Keratinocyte (primary cell): ENCODE measurements around the gene SIPA1. TPM values are rescaled to one million over a fixed set of nuclear protein-coding genes. Genes with fewer than 3 reads are reported as not detected.

Experiments used
- DNase-seq: peaks from one replicate; pipeline ENCODE4 v3.0.0-alpha.2; 2011; ENCODE audit warnings: low read depth, missing footprints, low spot score
- FAIRE-seq: peaks from 2 replicates; lab custom pipeline; 2011; peaks lifted over from hg19 to GRCh38; lab: Jason Lieb, UNC
- H2AFZ ChIP-seq: 2 replicates; pipeline ENCODE4 v1.6.0; 2012; ENCODE audit warnings: low read length, control low read depth, inconsistent platforms; ENCODE audit not compliant: control insufficient read depth
- H3K27ac ChIP-seq: 2 replicates; pipeline ENCODE4 v1.5.1; 2011; ENCODE audit warnings: low read length; ENCODE audit not compliant: control insufficient read depth, insufficient read depth
- H3K27me3 ChIP-seq: 3 replicates; pipeline ENCODE4 v1.6.0; 2011; ENCODE audit warnings: low read length; ENCODE audit not compliant: control insufficient read depth, insufficient read depth; ENCODE audit errors: extremely low read depth
- H3K36me3 ChIP-seq, 2 experiments: 2 replicates in 1 of 2; 3 replicates in 1 of 2; pipeline ENCODE4 v1.5.1; 2011; ENCODE audit warnings: low read length in 2 of 2, mild to moderate bottlenecking in 1 of 2; ENCODE audit not compliant: control insufficient read depth in 2 of 2, insufficient read depth in 2 of 2; ENCODE audit errors: extremely low read depth in 1 of 2
- H3K4me1 ChIP-seq: 3 replicates; pipeline ENCODE4 v1.5.1; 2011; ENCODE audit warnings: low read length; ENCODE audit not compliant: control insufficient read depth, insufficient read depth; ENCODE audit errors: extremely low read depth
- H3K4me2 ChIP-seq: 3 replicates; pipeline ENCODE4 v1.6.0; 2011; ENCODE audit warnings: low read depth, low read length; ENCODE audit not compliant: control insufficient read depth, insufficient read depth; ENCODE audit errors: extremely low read depth
- H3K4me3 ChIP-seq, 3 experiments: fragments of 200-600 bp in 1 of 3; sonication (generic) in 1 of 3; 2 replicates in 2 of 3; 3 replicates in 1 of 3; pipeline ENCODE4 v1.5.1; 2011 to 2016; ENCODE audit warnings: low read length in 3 of 3, mild to moderate bottlenecking in 3 of 3, control low read depth in 2 of 3, inconsistent platforms in 1 of 3, low read depth in 1 of 3, mixed read lengths in 1 of 3, mixed run types in 1 of 3, moderate library complexity in 1 of 3; ENCODE audit not compliant: control insufficient read depth in 2 of 3, insufficient read depth in 2 of 3; ENCODE audit errors: extremely low read depth in 1 of 3
- H3K79me2 ChIP-seq: 2 replicates; pipeline ENCODE4 v1.6.0; 2012; ENCODE audit warnings: low read length; ENCODE audit not compliant: control insufficient read depth, insufficient read depth
- H3K9ac ChIP-seq: 3 replicates; pipeline ENCODE4 v1.6.0; 2011; ENCODE audit warnings: low read length; ENCODE audit not compliant: control insufficient read depth, insufficient read depth; ENCODE audit errors: extremely low read depth
- H3K9me1 ChIP-seq: 3 replicates; pipeline ENCODE4 v1.6.0; 2011; ENCODE audit warnings: low read length; ENCODE audit not compliant: control insufficient read depth, insufficient read depth; ENCODE audit errors: extremely low read depth
- H3K9me3 ChIP-seq: 2 replicates; pipeline ENCODE4 v1.5.1; 2012; ENCODE audit warnings: low read depth, low read length; ENCODE audit not compliant: control insufficient read depth
- H4K20me1 ChIP-seq: 3 replicates; pipeline ENCODE4 v1.6.0; 2011; ENCODE audit warnings: low read length; ENCODE audit not compliant: control insufficient read depth, insufficient read depth; ENCODE audit errors: extremely low read depth
- EZH2 ChIP-seq: IDR thresholded peaks from one replicate; pipeline ENCODE4 v1.6.1; 2012; ENCODE audit warnings: inconsistent platforms, mild to moderate bottlenecking, low read length, moderate library complexity
- dilution Hi-C: fragments of 300-500 bp; cut with MboI; formaldehyde crosslinking; loops from one replicate; pipeline ENCODE4 v1.7.0; 2020; ENCODE audit warnings: low sequenced_read_pairs; ENCODE audit not compliant: extremely low pct_ligation_motif_present
- polyA plus RNA-seq, 5 experiments: library from polyadenylated mRNA; depleted of rRNA in 3 of 5; stranded (reverse) in 3 of 5; stranded (forward) in 1 of 5; unstranded in 1 of 5; fragments of >200 nt; gene quantifications; 1 replicate in 1 of 5; 2 replicates in 3 of 5; 3 replicates in 1 of 5; pipeline versions ENCODE4 v1.2.1 to v1.2.3, GENCODE V29; 2011 to 2012; ENCODE audit warnings: missing spikeins in 2 of 5, low read depth in 1 of 5, low replicate concordance in 1 of 5
- TF ChIP-seq, protein P1 (sequence below), 3 experiments: IDR thresholded peaks in 1 of 3; conservative IDR thresholded peaks in 1 of 3; optimal IDR thresholded peaks in 1 of 3; 2 replicates in 2 of 3; 3 replicates in 1 of 3; pipeline versions ENCODE3 to v1.5.1; 2011; ENCODE audit warnings: low read length in 3 of 3, mild to moderate bottlenecking in 3 of 3, moderate library complexity in 2 of 3, control low read depth in 1 of 3, inconsistent platforms in 1 of 3; ENCODE audit not compliant: insufficient read depth in 2 of 3; ENCODE audit errors: extremely low read depth in 1 of 3

SIPA1 gene
- polyA plus RNA-seq, 1 donor (not counting 4 experiments of a cell fraction or from before 2014, with no cell fraction given): 4.5 TPM

DNA sequence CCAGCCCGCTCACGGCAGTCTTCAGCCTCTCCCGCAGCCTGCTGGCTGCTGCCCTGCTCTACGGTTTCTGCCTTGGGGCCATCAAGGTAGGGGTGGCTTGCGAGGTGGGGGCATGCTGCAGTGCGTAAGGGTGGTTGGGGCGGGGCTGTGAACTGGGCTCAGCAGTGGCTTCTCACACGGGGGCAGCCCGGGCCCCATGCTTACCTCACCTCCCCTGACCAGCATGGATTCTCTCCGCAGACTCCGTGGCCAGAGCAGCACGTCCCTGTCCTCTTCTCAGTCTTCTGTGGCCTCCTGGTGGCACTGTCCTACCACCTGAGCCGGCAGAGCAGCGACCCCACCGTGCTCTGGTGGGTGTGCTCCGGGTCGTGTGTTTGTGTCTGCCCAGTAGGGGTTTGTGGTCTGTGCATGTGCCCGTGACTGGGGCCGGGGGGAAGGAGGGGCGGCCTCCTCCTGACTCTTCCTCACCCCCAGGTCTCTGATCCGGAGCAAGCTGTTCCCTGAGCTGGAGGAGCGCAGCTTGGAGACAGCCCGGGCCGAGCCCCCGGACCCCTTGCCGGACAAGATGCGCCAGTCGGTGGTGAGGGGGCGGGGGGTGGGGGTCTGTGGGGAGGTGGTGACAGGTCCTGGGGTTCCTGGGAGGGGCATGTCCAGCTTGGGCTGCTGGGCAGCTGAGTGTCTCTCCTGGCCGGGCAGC, 12.8 kb upstream of the SIPA1 start:
- Histone ChIP-seq H3K4me3 (no peak overlapping the region), H2AFZ (no peak overlapping the region), H3K79me2 (peaks cover 6% of the 10 kb centered on the region), H3K9me1 (no peaks in the 10 kb centered on the region), H3K36me3 (peaks cover 53 to 59% of the 10 kb centered on the region in 2 experiments), H3K27me3 (no peaks in the 10 kb centered on the region), H3K27ac (no peak overlapping the region), H3K4me2 (no peak overlapping the region), H3K9ac (no peak overlapping the region), H4K20me1 (peaks cover 2% of the 10 kb centered on the region), H3K9me3 (no peaks in the 10 kb centered on the region), H3K4me1 (no peaks in the 10 kb centered on the region)
- dilution Hi-C loops: no loop called here
- TF ChIP-seq EZH2: no peak
- TF ChIP-seq, protein P1, sequence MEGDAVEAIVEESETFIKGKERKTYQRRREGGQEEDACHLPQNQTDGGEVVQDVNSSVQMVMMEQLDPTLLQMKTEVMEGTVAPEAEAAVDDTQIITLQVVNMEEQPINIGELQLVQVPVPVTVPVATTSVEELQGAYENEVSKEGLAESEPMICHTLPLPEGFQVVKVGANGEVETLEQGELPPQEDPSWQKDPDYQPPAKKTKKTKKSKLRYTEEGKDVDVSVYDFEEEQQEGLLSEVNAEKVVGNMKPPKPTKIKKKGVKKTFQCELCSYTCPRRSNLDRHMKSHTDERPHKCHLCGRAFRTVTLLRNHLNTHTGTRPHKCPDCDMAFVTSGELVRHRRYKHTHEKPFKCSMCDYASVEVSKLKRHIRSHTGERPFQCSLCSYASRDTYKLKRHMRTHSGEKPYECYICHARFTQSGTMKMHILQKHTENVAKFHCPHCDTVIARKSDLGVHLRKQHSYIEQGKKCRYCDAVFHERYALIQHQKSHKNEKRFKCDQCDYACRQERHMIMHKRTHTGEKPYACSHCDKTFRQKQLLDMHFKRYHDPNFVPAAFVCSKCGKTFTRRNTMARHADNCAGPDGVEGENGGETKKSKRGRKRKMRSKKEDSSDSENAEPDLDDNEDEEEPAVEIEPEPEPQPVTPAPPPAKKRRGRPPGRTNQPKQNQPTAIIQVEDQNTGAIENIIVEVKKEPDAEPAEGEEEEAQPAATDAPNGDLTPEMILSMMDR (optimal IDR thresholded peaks at IDR 0.05 in 1 of 3, IDR thresholded peaks at IDR 0.05 in 1 of 3, conservative IDR thresholded peaks at IDR 0.05 in 1 of 3; ENCODE audit: extremely low read depth in 1 of 3, insufficient read depth in 2 of 3, low read length in 3 of 3): no peak
- DNase-seq: no peak
- no peak for FAIRE-seq

DNA sequence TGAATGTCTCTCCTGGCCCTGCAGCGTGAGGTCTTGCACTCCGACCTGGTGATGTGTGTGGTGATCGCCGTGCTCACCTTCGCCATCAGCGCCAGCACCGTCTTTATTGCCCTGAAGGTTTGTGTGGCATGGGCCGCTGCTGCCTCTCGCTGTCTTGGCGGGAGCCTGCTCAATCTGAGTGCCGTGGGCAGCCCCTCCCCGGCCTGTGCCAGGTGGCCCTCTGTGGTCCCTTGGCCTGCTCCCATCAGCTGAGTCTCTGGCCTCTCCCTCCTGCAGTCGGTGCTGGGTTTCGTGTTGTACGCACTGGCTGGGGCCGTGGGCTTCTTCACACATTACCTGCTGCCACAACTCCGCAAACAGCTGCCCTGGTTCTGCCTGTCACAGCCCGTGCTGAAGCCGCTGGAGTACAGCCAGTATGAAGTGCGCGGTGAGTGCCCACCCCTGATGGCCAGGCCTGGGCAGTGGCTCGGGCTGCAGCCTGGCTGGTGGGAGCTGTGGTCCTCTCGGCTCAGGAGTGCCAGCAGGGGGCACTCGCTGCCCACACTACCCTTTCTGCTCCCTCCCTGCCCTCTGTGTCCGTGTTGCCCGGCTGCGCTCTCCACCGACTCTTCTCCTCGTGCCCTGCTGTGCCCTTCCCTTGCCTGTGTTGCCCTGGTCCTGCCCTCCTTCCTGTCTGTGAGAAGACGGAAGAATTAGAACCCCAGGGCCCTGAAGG, 12.1 kb upstream of the SIPA1 start:
- H4K20me1 ChIP-seq: peaks cover 2% of the 10 kb centered on the region
- H3K4me1 ChIP-seq: no peaks in the 10 kb centered on the region
- no peak overlapping the region for H3K27ac ChIP-seq
- H3K9ac ChIP-seq: no peak overlapping the region
- dilution Hi-C loops: no loop called here
- peaks cover 1% of the 10 kb centered on the region for H3K79me2 ChIP-seq
- H3K36me3 ChIP-seq: peaks cover 55 to 58% of the 10 kb centered on the region in 2 experiments
- no peak overlapping the region for H3K4me3 ChIP-seq
- no peak overlapping the region for H3K4me2 ChIP-seq
- TF ChIP-seq EZH2: no peak
- TF ChIP-seq, protein P1 (optimal IDR thresholded peaks at IDR 0.05 in 1 of 3, IDR thresholded peaks at IDR 0.05 in 1 of 3, conservative IDR thresholded peaks at IDR 0.05 in 1 of 3; ENCODE audit: extremely low read depth in 1 of 3, insufficient read depth in 2 of 3, low read length in 3 of 3): peak; percentile 17 to 71 (median 22)
- H3K9me1 ChIP-seq: no peaks in the 10 kb centered on the region
- FAIRE-seq: no peak
- H2AFZ ChIP-seq: no peak overlapping the region
- no peak for DNase-seq
- H3K27me3 ChIP-seq: no peaks in the 10 kb centered on the region
- no peaks in the 10 kb centered on the region for H3K9me3 ChIP-seq
